Mesodermal cell (in vitro differentiated cells): ENCODE results near the gene PAX5.
"Not testable (repeated sequence)": the region's sequence is repeated elsewhere in the genome, so short reads cannot be mapped to it uniquely, and the experiment has no call there.

Source experiments
- H3K27ac ChIP-seq: 2 replicates; pipeline ENCODE4 v1.7.0; 2013; ENCODE audit warnings: mild to moderate bottlenecking, low read depth, low read length, moderate library complexity; ENCODE audit not compliant: severe bottlenecking
- H3K36me3 ChIP-seq: 2 replicates; pipeline ENCODE4 v1.7.1; 2013; ENCODE audit warnings: mild to moderate bottlenecking, low read length, moderate library complexity; ENCODE audit not compliant: control insufficient read depth, insufficient read depth
- H3K4me1 ChIP-seq: one replicate; pipeline ENCODE4 v1.7.1; 2013; ENCODE audit warnings: mild to moderate bottlenecking, low read length; ENCODE audit not compliant: insufficient read depth, control insufficient read depth, poor library complexity, severe bottlenecking
- H3K4me3 ChIP-seq: 2 replicates; pipeline ENCODE4 v1.7.0; 2013; ENCODE audit warnings: low read length, control low read depth, mild to moderate bottlenecking; ENCODE audit not compliant: insufficient read depth, poor library complexity, severe bottlenecking; ENCODE audit errors: extremely low read depth
- H3K9me3 ChIP-seq: 2 replicates; pipeline ENCODE4 v1.7.1; 2013; ENCODE audit warnings: mild to moderate bottlenecking, low read length, moderate library complexity; ENCODE audit not compliant: control insufficient read depth
- whole genome bisulfite sequencing, 2 experiments: methylation state at CpG; one replicate each; pipeline ENCODE4 v1.1.5; 2013; ENCODE audit warnings: missing lambda C conversion rate in 2 of 2; ENCODE audit not compliant: insufficient coverage in 2 of 2; 5-methylcytosine and 5-hydroxymethylcytosine counted together

Gene PAX5

GRCh38 chr9:36877239-36877638 is 156.8 kb downstream of the PAX5 start:
- H3K36me3 ChIP-seq = no peaks in the 10 kb centered on the region
- H3K4me3 ChIP-seq = no peak overlapping the region
- H3K9me3 ChIP-seq = peaks cover 6% of the 10 kb centered on the region
- H3K27ac ChIP-seq = no peak overlapping the region
- WGBS, 2 experiments = 85 to 89% methylated on average over 4 to 6 of the region's 6 CpGs
- no peaks in the 10 kb centered on the region for H3K4me1 ChIP-seq

- H3K4me3 ChIP-seq = no peak overlapping the region
- no peaks in the 10 kb centered on the region for H3K4me1 ChIP-seq
- H3K9me3 ChIP-seq = peaks cover 6% of the 10 kb centered on the region
- no peaks in the 10 kb centered on the region for H3K36me3 ChIP-seq
- no peak overlapping the region for H3K27ac ChIP-seq
- whole genome bisulfite sequencing, 2 experiments = 80 to 83% methylated on average over 1 of the region's 4 CpGs
Observed at GRCh38 chr9:36876056-36876455, 158.0 kb downstream of the PAX5 start.

GRCh38 chr9:36874921-36875320 is 159.1 kb downstream of the PAX5 start:
- Histone ChIP-seq H3K4me1 (no peaks in the 10 kb centered on the region), H3K4me3 (no peak overlapping the region), H3K27ac (no peak overlapping the region), H3K36me3 (no peaks in the 10 kb centered on the region), H3K9me3 (peaks cover 6% of the 10 kb centered on the region)
- WGBS, 2 experiments = 89 to 91% methylated on average over 4 to 6 of the region's 6 CpGs

GRCh38 chr9:36874261-36874660 is 159.8 kb downstream of the PAX5 start:
- H3K4me3 ChIP-seq = no peak overlapping the region
- no peak overlapping the region for H3K27ac ChIP-seq
- peaks cover 6% of the 10 kb centered on the region for H3K9me3 ChIP-seq
- no peaks in the 10 kb centered on the region for H3K4me1 ChIP-seq
- H3K36me3 ChIP-seq = no peaks in the 10 kb centered on the region
- WGBS, 2 experiments = 85 to 93% methylated on average over 3 of the region's 3 CpGs

- 66 to 67% methylated on average over 7 of the region's 8 CpGs for WGBS, 2 experiments
- Histone ChIP-seq H3K4me1 (no peaks in the 10 kb centered on the region), H3K27ac (no peak overlapping the region), H3K4me3 (no peak overlapping the region), H3K9me3 (peaks cover 6% of the 10 kb centered on the region), H3K36me3 (no peaks in the 10 kb centered on the region)
Observed at GRCh38 chr9:36873247-36873875, 160.7 kb downstream of the PAX5 start.

GRCh38 chr9:36872641-36873040 is 161.4 kb downstream of the PAX5 start:
- Histone ChIP-seq H3K4me1 (no peaks in the 10 kb centered on the region), H3K36me3 (no peaks in the 10 kb centered on the region), H3K27ac (no peak overlapping the region), H3K4me3 (no peak overlapping the region), H3K9me3 (peaks cover 6% of the 10 kb centered on the region)
- WGBS, 2 experiments = 50 to 100% methylated on average over 1 to 3 of the region's 3 CpGs

GRCh38 chr9:36871606-36872005 is 162.5 kb downstream of the PAX5 start:
- 80 to 81% methylated on average over 2 of the region's 2 CpGs for WGBS, 2 experiments
- H3K4me1 ChIP-seq = no peaks in the 10 kb centered on the region
- peaks cover 6% of the 10 kb centered on the region for H3K9me3 ChIP-seq
- no peak overlapping the region for H3K27ac ChIP-seq
- no peaks in the 10 kb centered on the region for H3K36me3 ChIP-seq
- H3K4me3 ChIP-seq = no peak overlapping the region

GRCh38 chr9:36870960-36871359 is 163.1 kb downstream of the PAX5 start:
- Histone ChIP-seq H3K36me3 (no peaks in the 10 kb centered on the region), H3K4me3 (no peak overlapping the region), H3K9me3 (peaks cover 6% of the 10 kb centered on the region), H3K27ac (no peak overlapping the region), H3K4me1 (no peaks in the 10 kb centered on the region)
- 68 to 72% methylated on average over 7 of the region's 7 CpGs for WGBS, 2 experiments

- H3K4me3 ChIP-seq, H3K4me1 ChIP-seq, H3K36me3 ChIP-seq, H3K9me3 ChIP-seq, H3K27ac ChIP-seq: not testable (repeated sequence)
- WGBS, 2 experiments = 97 to 100% methylated on average over 1 of the region's 1 CpG
Observed at GRCh38 chr9:36869605-36870004, 164.5 kb downstream of the PAX5 start.

GRCh38 chr9:36868586-36869282 is 165.3 kb downstream of the PAX5 start:
- WGBS, 2 experiments = 81 to 83% methylated on average over 6 to 11 of the region's 11 CpGs
- no peaks in the 10 kb centered on the region for H3K9me3 ChIP-seq

More at GRCh38 chr9:36868586-36869282, 165.3 kb downstream of the PAX5 start:
- H3K27ac ChIP-seq = no peak overlapping the region
- no peaks in the 10 kb centered on the region for H3K4me1 ChIP-seq
- H3K4me3 ChIP-seq = no peak overlapping the region
- no peaks in the 10 kb centered on the region for H3K36me3 ChIP-seq
